Gastrocnemius medialis (tissue), 4 donors: ENCODE data around the gene OR52W1. TPM values are rescaled to one million over a fixed set of nuclear protein-coding genes. Genes with fewer than 3 reads are reported as not detected.

Source experiments
- ATAC-seq, 2 donors: fragments of 150-250 bp; one replicate each; pipeline ENCODE4 v1.9.1; 2016
- DNase-seq, 2 donors: peaks; one replicate each; pipeline ENCODE4 v3.0.0-alpha.2; 2019
- H3K27ac ChIP-seq, 4 donors: fragments of 200-600 bp; sonication (generic); 1 replicate in 1 of 4; 2 replicates in 3 of 4; pipeline ENCODE4 v1.5.1; 2016 to 2018; ENCODE audit warnings: mild to moderate bottlenecking in 2 of 4, moderate library complexity in 1 of 4
- H3K27me3 ChIP-seq, 3 donors: fragments of 200-600 bp; sonication (generic) in 2 of 3; 1 replicate in 1 of 3; 2 replicates in 2 of 3; pipeline versions ENCODE4 v1.5.1 to v1.6.0; 2016 to 2019; ENCODE audit warnings: mild to moderate bottlenecking in 1 of 3, moderate library complexity in 1 of 3
- H3K36me3 ChIP-seq, 2 donors: fragments of 200-600 bp; sonication (generic) in 1 of 2; one replicate each; pipeline ENCODE4 v1.5.1; 2017 to 2018
- H3K4me1 ChIP-seq, 2 donors: fragments of 200-600 bp; sonication (generic) in 1 of 2; one replicate each; pipeline ENCODE4 v1.5.1; 2016 to 2017; ENCODE audit warnings: mild to moderate bottlenecking in 2 of 2
- H3K4me3 ChIP-seq, 4 donors: fragments of 200-600 bp; sonication (generic) in 3 of 4; 1 replicate in 1 of 4; 2 replicates in 3 of 4; pipeline ENCODE4 v1.5.1; 2016 to 2019; ENCODE audit warnings: mild to moderate bottlenecking in 2 of 4
- H3K9me3 ChIP-seq, 3 donors: fragments of 200-600 bp; sonication (generic) in 2 of 3; 1 replicate in 1 of 3; 2 replicates in 2 of 3; pipeline ENCODE4 v1.5.1; 2016 to 2019
- POLR2A ChIP-seq, 2 donors: fragments of 450-650 bp; IDR thresholded peaks; one replicate each; pipeline ENCODE4 v1.6.1; 2017; ENCODE audit warnings: antibody characterized with exemption in 2 of 2, mild to moderate bottlenecking in 2 of 2, moderate library complexity in 2 of 2
- in situ Hi-C, 4 donors: fragments of 200-750 bp; cut with MboI; loops; one replicate each; pipeline versions ENCODE4 v1.15.0 to v1.8.0; 2017; ENCODE audit warnings: low sequenced_read_pairs in 4 of 4
- intact Hi-C: fragments of 100-400 bp; cut with DNase I; formaldehyde crosslinking; loops from one replicate; pipeline ENCODE4 v1.15.1; 2023; ENCODE audit warnings: low total_unique reads
- total RNA-seq, 4 donors: library from RNA; depleted of rRNA; stranded (reverse); fragments of >200 nt; gene quantifications; one replicate each; pipeline versions ENCODE4 v1.1.0 to v1.2.3, GENCODE V29; 2016
- TF ChIP-seq, protein P1 (sequence below), 5 experiments: fragments of 450-650 bp in 3 of 5; fragments of 200-600 bp in 2 of 5; sonication (generic) in 2 of 5; IDR thresholded peaks in 4 of 5; conservative IDR thresholded peaks in 1 of 5; 1 replicate in 4 of 5; 2 replicates in 1 of 5; pipeline ENCODE4 v1.5.1; 2016 to 2019; ENCODE audit warnings: antibody characterized with exemption in 5 of 5, mild to moderate bottlenecking in 3 of 5, moderate library complexity in 3 of 5

Gene OR52W1
- total RNA-seq, result not detected

- in situ Hi-C loops, result no loop called here
These were observed at the start of gene OR52W1 for GRCh38 chr11:6199174-6199810. TSS of gene OR52W1 (plus strand) at chr11:6199224. CDS start at chr11:6199224, 0 bp downstream.

GRCh38 chr11:6151117-6151516 lies 47.9 kb upstream of the OR52W1 start:
- Histone ChIP-seq H3K27me3 (no peaks in the 10 kb centered on the region), H3K9me3 (no peaks in the 10 kb centered on the region), H3K36me3 (no peaks in the 10 kb centered on the region), H3K4me1 (no peaks in the 10 kb centered on the region), H3K27ac (no peak overlapping the region), H3K4me3 (no peak overlapping the region)
- DNase-seq, result no peak
- intact Hi-C loops, result no loop called here
- TF ChIP-seq POLR2A (IDR thresholded peaks at IDR 0.05), result no peak
- TF ChIP-seq, protein P1, sequence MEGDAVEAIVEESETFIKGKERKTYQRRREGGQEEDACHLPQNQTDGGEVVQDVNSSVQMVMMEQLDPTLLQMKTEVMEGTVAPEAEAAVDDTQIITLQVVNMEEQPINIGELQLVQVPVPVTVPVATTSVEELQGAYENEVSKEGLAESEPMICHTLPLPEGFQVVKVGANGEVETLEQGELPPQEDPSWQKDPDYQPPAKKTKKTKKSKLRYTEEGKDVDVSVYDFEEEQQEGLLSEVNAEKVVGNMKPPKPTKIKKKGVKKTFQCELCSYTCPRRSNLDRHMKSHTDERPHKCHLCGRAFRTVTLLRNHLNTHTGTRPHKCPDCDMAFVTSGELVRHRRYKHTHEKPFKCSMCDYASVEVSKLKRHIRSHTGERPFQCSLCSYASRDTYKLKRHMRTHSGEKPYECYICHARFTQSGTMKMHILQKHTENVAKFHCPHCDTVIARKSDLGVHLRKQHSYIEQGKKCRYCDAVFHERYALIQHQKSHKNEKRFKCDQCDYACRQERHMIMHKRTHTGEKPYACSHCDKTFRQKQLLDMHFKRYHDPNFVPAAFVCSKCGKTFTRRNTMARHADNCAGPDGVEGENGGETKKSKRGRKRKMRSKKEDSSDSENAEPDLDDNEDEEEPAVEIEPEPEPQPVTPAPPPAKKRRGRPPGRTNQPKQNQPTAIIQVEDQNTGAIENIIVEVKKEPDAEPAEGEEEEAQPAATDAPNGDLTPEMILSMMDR (IDR thresholded peaks at IDR 0.05 in 4 of 5, conservative IDR thresholded peaks at IDR 0.05 in 1 of 5), result no peak
- no peak for ATAC-seq
- in situ Hi-C loops, result no loop called here

More at GRCh38 chr11:6199174-6199810, at the start of gene OR52W1:
- Histone ChIP-seq H3K4me3 (no peak within 1 kb of the TSS), H3K36me3 (no peaks in the 10 kb centered on the region), H3K27me3 (no peaks in the 10 kb centered on the region), H3K4me1 (no peaks in the 10 kb centered on the region), H3K27ac (no peak within 1 kb of the TSS), H3K9me3 (no peaks in the 10 kb centered on the region)
- ATAC-seq, result no peak
- intact Hi-C loops, result no loop called here
- no peak for DNase-seq
- no peak for TF ChIP-seq POLR2A (IDR thresholded peaks at IDR 0.05)
- TF ChIP-seq, protein P1 (IDR thresholded peaks at IDR 0.05 in 4 of 5, conservative IDR thresholded peaks at IDR 0.05 in 1 of 5), result no peak

- TF ChIP-seq, protein P1 (IDR thresholded peaks at IDR 0.05 in 4 of 5, conservative IDR thresholded peaks at IDR 0.05 in 1 of 5), result no peak
- no peak for TF ChIP-seq POLR2A (IDR thresholded peaks at IDR 0.05)
- no peak for ATAC-seq
- H3K9me3 ChIP-seq, result no peaks in the 10 kb centered on the region
- no peaks in the 10 kb centered on the region for H3K4me1 ChIP-seq
- DNase-seq, result no peak
- intact Hi-C loops, result no loop called here
- no peaks in the 10 kb centered on the region for H3K27me3 ChIP-seq
- H3K4me3 ChIP-seq, result no peak overlapping the region
- no peaks in the 10 kb centered on the region for H3K36me3 ChIP-seq
- in situ Hi-C loops, result no loop called here
- H3K27ac ChIP-seq, result no peak overlapping the region
These were observed 46.9 kb upstream of the OR52W1 start for GRCh38 chr11:6152126-6152525.

DNA sequence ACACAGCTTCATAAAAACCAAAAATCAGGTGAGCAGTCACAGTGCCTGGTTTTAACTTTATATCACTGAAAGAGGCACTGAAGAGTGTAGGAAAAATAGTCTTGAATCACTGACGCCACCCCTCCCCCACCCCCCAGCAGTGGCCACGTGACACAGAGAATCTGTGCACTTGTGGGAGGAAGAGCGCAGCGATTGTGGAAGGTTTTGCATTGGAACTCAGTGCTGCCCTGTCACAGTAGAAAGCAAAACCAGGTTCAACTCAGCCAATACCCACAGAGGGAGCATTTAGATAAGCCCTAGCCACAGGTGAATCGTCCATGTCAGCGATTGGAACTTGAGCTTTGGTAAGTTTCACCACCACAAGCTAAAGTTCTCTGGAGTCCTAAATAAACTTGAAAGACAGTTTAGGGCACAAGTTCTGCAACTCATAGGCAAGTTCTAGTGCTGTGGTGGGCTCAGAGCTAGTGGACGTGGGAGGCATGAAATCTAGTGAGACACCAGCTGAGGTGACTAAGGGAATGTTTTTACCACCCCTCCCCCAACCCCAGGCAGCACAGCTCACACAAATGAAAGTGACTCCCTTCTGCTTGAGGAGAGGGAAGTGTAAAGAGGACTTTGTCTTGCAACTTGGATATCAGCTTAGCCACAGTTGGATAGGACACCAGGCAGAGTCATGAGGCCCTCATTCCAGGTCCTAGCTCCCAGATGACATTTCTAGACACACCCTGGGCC lies 42.2 kb upstream of the OR52W1 start:
- ATAC-seq, result no peak
- no peak for DNase-seq
- in situ Hi-C loops, result no loop called here
- no peaks in the 10 kb centered on the region for H3K27me3 ChIP-seq
- no peak overlapping the region for H3K4me3 ChIP-seq
- TF ChIP-seq, protein P1 (IDR thresholded peaks at IDR 0.05 in 4 of 5, conservative IDR thresholded peaks at IDR 0.05 in 1 of 5), result no peak
- no peak for TF ChIP-seq POLR2A (IDR thresholded peaks at IDR 0.05)
- H3K9me3 ChIP-seq, result no peaks in the 10 kb centered on the region
- no peaks in the 10 kb centered on the region for H3K4me1 ChIP-seq
- H3K36me3 ChIP-seq, result no peaks in the 10 kb centered on the region
- intact Hi-C loops, result no loop called here
- H3K27ac ChIP-seq, result no peak overlapping the region
